SK-N-SH (cell line): Measurements from ENCODE around the gene TGM2. TPM values are rescaled to one million over a fixed set of nuclear protein-coding genes. Genes with fewer than 3 reads are reported as not detected.

Source experiments
- CTCF ChIA-PET: fragments of 300-600, 350-600 bp; formaldehyde crosslinking; extraction: SDS; loops from one replicate; lab custom pipeline; 2021; lab: Yijun Ruan, JAX
- POLR2A ChIA-PET: fragments of 350-600 bp; sonication (Branson Sonifier 250); formaldehyde crosslinking; extraction: SDS; loops from one replicate; lab custom pipeline; 2020; ENCODE audit warnings: antibody characterized with exemption, inconsistent platforms; lab: Yijun Ruan, JAX
- DNase-seq: peaks from one replicate; pipeline ENCODE4 v3.0.0; 2012
- H2AFZ ChIP-seq: fragments of 200-600 bp; sonication (generic); 2 replicates; pipeline ENCODE4 v1.8.1; 2016; ENCODE audit warnings: antibody characterized with exemption, mild to moderate bottlenecking, low read depth
- H3F3A ChIP-seq: fragments of 200-600 bp; sonication (generic); replicated peaks from 2 replicates; pipeline ENCODE3; 2016; ENCODE audit warnings: antibody characterized with exemption, mild to moderate bottlenecking; ENCODE audit not compliant: insufficient read depth
- H3K27ac ChIP-seq, 2 experiments: fragments of 200-500 bp in 1 of 2; fragments of 200-600 bp in 1 of 2; sonication (Bioruptor generic) in 1 of 2; sonication (generic), shearing (Covaris generic) in 1 of 2; 2 replicates each; pipeline versions ENCODE4 v1.5.1 to v1.6.1; 2014 to 2016; ENCODE audit warnings: low read depth in 2 of 2, inconsistent platforms in 1 of 2, low read length in 1 of 2, mild to moderate bottlenecking in 1 of 2, mixed read lengths in 1 of 2
- H3K27me3 ChIP-seq: fragments of 200-600 bp; sonication (generic), shearing (Covaris generic); 2 replicates; pipeline ENCODE4 v1.6.1; 2016; ENCODE audit warnings: mixed run types; ENCODE audit not compliant: insufficient read depth
- H3K36me3 ChIP-seq, 2 experiments: fragments of 200-500 bp in 1 of 2; fragments of 200-600 bp in 1 of 2; sonication (Bioruptor generic) in 1 of 2; sonication (generic) in 1 of 2; replicated peaks in 1 of 2; 2 replicates each; pipeline versions ENCODE3 to v1.5.1; 2014 to 2016; ENCODE audit warnings: low read length in 1 of 2, mild to moderate bottlenecking in 1 of 2; ENCODE audit not compliant: insufficient read depth in 2 of 2, control insufficient read depth in 1 of 2
- H3K4me1 ChIP-seq, 2 experiments: fragments of 200-500 bp in 1 of 2; fragments of 200-600 bp in 1 of 2; sonication (Bioruptor generic) in 1 of 2; sonication (generic), shearing (Covaris generic) in 1 of 2; 2 replicates each; pipeline versions ENCODE4 v1.5.1 to v1.6.1; 2014 to 2016; ENCODE audit warnings: low read depth in 1 of 2, low read length in 1 of 2, mixed run types in 1 of 2; ENCODE audit not compliant: insufficient read depth in 2 of 2, control insufficient read depth in 1 of 2
- H3K4me2 ChIP-seq: fragments of 200-600 bp; sonication (generic), shearing (Covaris generic); 2 replicates; pipeline ENCODE4 v1.6.1; 2017; ENCODE audit warnings: mixed run types
- H3K4me3 ChIP-seq, 2 experiments: fragments of 200-500 bp in 1 of 2; fragments of 200-600 bp in 1 of 2; sonication (Bioruptor generic) in 1 of 2; sonication (generic), shearing (Covaris generic) in 1 of 2; 2 replicates each; pipeline versions ENCODE4 v1.5.1 to v1.8.1; 2014 to 2016; ENCODE audit warnings: low read depth in 2 of 2, inconsistent platforms in 1 of 2, low read length in 1 of 2, mild to moderate bottlenecking in 1 of 2, mixed read lengths in 1 of 2, moderate library complexity in 1 of 2
- H3K79me2 ChIP-seq: fragments of 200-600 bp; sonication (generic); 2 replicates; pipeline ENCODE4 v1.8.1; 2017; ENCODE audit warnings: mild to moderate bottlenecking; ENCODE audit not compliant: insufficient read depth
- H3K9ac ChIP-seq: fragments of 200-600 bp; sonication (generic); 2 replicates; pipeline ENCODE4 v1.6.1; 2017; ENCODE audit warnings: mixed run types
- H3K9me2 ChIP-seq: fragments of 200-600 bp; sonication (generic); 2 replicates; pipeline ENCODE4 v1.6.1; 2017; ENCODE audit warnings: mixed run types
- H3K9me3 ChIP-seq: fragments of 200-600 bp; sonication (generic); 2 replicates; pipeline ENCODE4 v1.6.1; 2017; ENCODE audit warnings: mixed run types, mild to moderate bottlenecking, moderate library complexity
- H4K20me1 ChIP-seq: fragments of 200-600 bp; sonication (generic); 2 replicates; pipeline ENCODE4 v1.6.1; 2017; ENCODE audit warnings: mild to moderate bottlenecking, mixed run types; ENCODE audit not compliant: insufficient read depth
- EP300 ChIP-seq, 2 experiments: IDR thresholded peaks; 2 replicates each; pipeline versions ENCODE4 v1.4.0 to v1.6.1; 2012; ENCODE audit warnings: borderline replicate concordance in 1 of 2, low read depth in 1 of 2, low read length in 1 of 2
- EZH2phosphoT487 ChIP-seq: fragments of 200-600 bp; sonication (generic); IDR thresholded peaks from 2 replicates; pipeline ENCODE4 v1.6.1; 2017; ENCODE audit warnings: low read depth, mixed run types, mild to moderate bottlenecking, antibody characterized with exemption, moderate library complexity, borderline replicate concordance
- FOXM1 ChIP-seq: IDR thresholded peaks from 2 replicates; pipeline ENCODE4 v1.4.0; 2012; ENCODE audit warnings: low read depth, mild to moderate bottlenecking
- GABPA ChIP-seq: IDR thresholded peaks from 2 replicates; pipeline ENCODE4 v1.4.0; 2012; ENCODE audit warnings: low read depth, mild to moderate bottlenecking
- IRF3 ChIP-seq: fragments of 150-350 bp; IDR thresholded peaks from 2 replicates; pipeline ENCODE4 v1.6.1; 2016; ENCODE audit warnings: mild to moderate bottlenecking, low read depth, low read length
- JUND ChIP-seq: IDR thresholded peaks from 2 replicates; pipeline ENCODE4 v1.4.0; 2012
- MEF2A ChIP-seq: IDR thresholded peaks from 2 replicates; pipeline ENCODE4 v1.4.0; 2012; ENCODE audit warnings: low read depth, borderline replicate concordance
- MXI1 ChIP-seq: IDR thresholded peaks from 2 replicates; pipeline ENCODE4 v1.6.1; 2012; ENCODE audit warnings: mild to moderate bottlenecking, low read depth, low read length, improper control_type of control experiment
- NFIC ChIP-seq: IDR thresholded peaks from 2 replicates; pipeline ENCODE4 v1.4.0; 2012; ENCODE audit warnings: borderline replicate concordance
- POLR2AphosphoS5 ChIP-seq: IDR thresholded peaks from 2 replicates; pipeline ENCODE4 v1.6.1; 2012; ENCODE audit warnings: low read depth, low read length
- RAD21 ChIP-seq: IDR thresholded peaks from 2 replicates; pipeline ENCODE4 v1.6.1; 2012; ENCODE audit warnings: mild to moderate bottlenecking, low read length
- REST ChIP-seq: IDR thresholded peaks from 2 replicates; pipeline ENCODE4 v1.6.1; 2012; ENCODE audit warnings: mild to moderate bottlenecking, low read depth, low read length, moderate library complexity
- SIN3A ChIP-seq: IDR thresholded peaks from 2 replicates; pipeline ENCODE4 v1.6.1; 2012; ENCODE audit warnings: low read depth, mild to moderate bottlenecking, low read length, moderate library complexity, borderline replicate concordance
- SMC3 ChIP-seq: IDR thresholded peaks from 2 replicates; pipeline ENCODE4 v1.6.1; 2012; ENCODE audit warnings: low read depth, low read length, improper control_type of control experiment
- TAF1 ChIP-seq: IDR thresholded peaks from 2 replicates; pipeline ENCODE4 v1.6.1; 2012; ENCODE audit warnings: low read depth, mild to moderate bottlenecking, low read length, moderate library complexity, borderline replicate concordance
- USF1 ChIP-seq: IDR thresholded peaks from 2 replicates; pipeline ENCODE4 v1.4.0; 2012; ENCODE audit warnings: low read depth, borderline replicate concordance
- ZBTB33 ChIP-seq: IDR thresholded peaks from 2 replicates; pipeline ENCODE4 v1.4.0; 2012; ENCODE audit warnings: low read depth, borderline replicate concordance
- WGBS: methylation state at CpG from one replicate; pipeline ENCODE4 v1.1.6; 2017; ENCODE audit warnings: low lambda C conversion rate; 5-methylcytosine and 5-hydroxymethylcytosine counted together
- polyA plus RNA-seq, 3 experiments: library from polyadenylated mRNA; depleted of rRNA; stranded (reverse); fragments of >200 nt; gene quantifications; 2 replicates each; pipeline ENCODE4 v1.2.3, GENCODE V29; 2012

Gene TGM2
- polyA plus RNA-seq, 1 of the 3 experiments (the other 2 are of a cell fraction): 676 TPM

DNA sequence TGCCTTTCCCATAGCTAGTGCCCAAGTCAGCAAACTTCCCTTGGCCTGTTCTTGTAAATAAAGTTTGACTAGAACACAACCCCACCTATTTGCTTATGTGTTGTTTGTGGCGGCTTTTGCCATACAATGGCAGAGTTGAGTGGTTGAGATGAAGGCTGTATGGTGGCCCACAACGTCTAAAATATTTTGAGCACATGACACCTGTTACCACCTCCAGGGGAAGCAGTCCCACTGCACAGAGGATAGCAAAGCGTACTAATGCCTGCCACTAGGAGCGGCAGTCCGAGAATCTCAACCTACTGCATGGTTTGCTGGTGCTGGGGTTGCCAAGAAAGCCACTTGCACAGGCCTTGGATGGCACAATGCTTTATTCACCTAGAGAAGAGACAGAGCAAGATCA, 58.6 kb downstream of the TGM2 start:
- WGBS: 91% methylated on average over 5 of the region's 5 CpGs
- Histone ChIP-seq H3K4me3 (no peak overlapping the region), H3F3A (peaks cover 43% of the 10 kb centered on the region), H3K27me3 (no peaks in the 10 kb centered on the region), H3K9ac (no peak overlapping the region), H3K4me1 (peaks cover 28 to 40% of the 10 kb centered on the region in 2 experiments), H3K4me2 (no peak overlapping the region), H3K27ac (peak overlapping the region in 1 of 2 experiments; percentile 29; a peak in 1 of 4 replicates), H3K9me3 (no peaks in the 10 kb centered on the region), H4K20me1 (no peaks in the 10 kb centered on the region; the same call in 1 of the 2 replicates), H2AFZ (no peak overlapping the region), H3K79me2 (no peaks in the 10 kb centered on the region), H3K9me2 (no peaks in the 10 kb centered on the region), H3K36me3 (no peaks in the 10 kb centered on the region)
- no peak for DNase-seq
- ChIA-PET CTCF (interaction anchor here (1.8 kb wide), 1 partner anchor 114 kb away, joined by 7 read pairs; no protein-coding TSS in a partner anchor), POLR2A (no interaction called here)
- TF ChIP-seq POLR2AphosphoS5: no peak
- TF ChIP-seq ZBTB33: no peak
- no peak for TF ChIP-seq SIN3A
- TF ChIP-seq NFIC: no peak
- no peak for TF ChIP-seq EZH2phosphoT487
- TF ChIP-seq TAF1: no peak
- no peak for TF ChIP-seq FOXM1

GRCh38 chr20:38104285-38104684, 60.8 kb downstream of the TGM2 start:
- Histone ChIP-seq H3K79me2 (no peaks in the 10 kb centered on the region), H3K27me3 (no peaks in the 10 kb centered on the region), H3K9ac (no peak overlapping the region), H3K9me2 (no peaks in the 10 kb centered on the region), H4K20me1 (no peaks in the 10 kb centered on the region; the same call in 1 of the 2 replicates), H3K4me1 (peaks cover 9 to 18% of the 10 kb centered on the region in 2 experiments), H3F3A (peaks cover 30% of the 10 kb centered on the region), H3K4me3 (no peak overlapping the region), H2AFZ (no peak overlapping the region), H3K27ac (no peak overlapping the region), H3K36me3 (no peaks in the 10 kb centered on the region), H3K4me2 (no peak overlapping the region), H3K9me3 (peaks cover 6% of the 10 kb centered on the region; the same call in 1 of the 2 replicates)
- WGBS: 57% methylated on average over 1 of the region's 1 CpG
- DNase-seq: no peak
- CTCF ChIA-PET: interaction anchor here (1.8 kb wide), 1 partner anchor 31 kb away, joined by 4 read pairs; no protein-coding TSS in a partner anchor
- POLR2A ChIA-PET: no interaction called here
- TF ChIP-seq MEF2A: no peak
- no peak for TF ChIP-seq MXI1
- TF ChIP-seq ZBTB33: no peak
- no peak for TF ChIP-seq EZH2phosphoT487
- TF ChIP-seq RAD21: no peak
- no peak for TF ChIP-seq REST
- TF ChIP-seq SMC3: no peak
- no peak for TF ChIP-seq JUND
- TF ChIP-seq IRF3: no peak
- no peak for TF ChIP-seq USF1
- TF ChIP-seq POLR2AphosphoS5: no peak
- TF ChIP-seq GABPA: no peak
- TF ChIP-seq EP300 (IDR thresholded peaks at IDR 0.05; ENCODE audit: borderline replicate concordance in 1 of 2, low read depth in 1 of 2, low read length in 1 of 2): no peak
